HepG2 (cell line): ENCODE data around the gene SLC17A5. TPM values are rescaled to one million over a fixed set of nuclear protein-coding genes. Genes with fewer than 3 reads are reported as not detected.

Experiments used
- ATM ChIP-seq: fragments of 450-650 bp; IDR thresholded peaks from 2 replicates; pipeline ENCODE4 v1.7.1; 2017; ENCODE audit warnings: mild to moderate bottlenecking, borderline replicate concordance
- FOSL1 ChIP-seq: sonication (generic); formaldehyde crosslinking; IDR thresholded peaks from 2 replicates; pipeline ENCODE4 v1.9.0; 2021; ENCODE audit warnings: missing genetic modification reagents, borderline replicate concordance
- HOXD1 ChIP-seq: sonication (generic); formaldehyde crosslinking; IDR thresholded peaks from 2 replicates; pipeline ENCODE4 v1.5.0; 2020; ENCODE audit warnings: missing genetic modification reagents
- NR2F6 ChIP-seq, 2 experiments: IDR thresholded peaks; 2 replicates each; pipeline ENCODE4 v1.6.1; 2016; ENCODE audit warnings: antibody characterized with exemption in 1 of 2, mild to moderate bottlenecking in 1 of 2
- SALL1 ChIP-seq: sonication (generic); formaldehyde crosslinking; IDR thresholded peaks from 2 replicates; pipeline ENCODE4 v1.8.0; 2022; ENCODE audit warnings: mild to moderate bottlenecking, missing genetic modification reagents
- SMAD3 ChIP-seq: sonication (generic); formaldehyde crosslinking; IDR thresholded peaks from 2 replicates; pipeline ENCODE4 v1.4.0; 2020; ENCODE audit warnings: missing genetic modification reagents
- ZBED4 ChIP-seq: sonication (generic); formaldehyde crosslinking; IDR thresholded peaks from 2 replicates; pipeline ENCODE4 v1.4.0; 2020; ENCODE audit warnings: missing genetic modification reagents, borderline replicate concordance
- ZNF431 ChIP-seq: sonication (generic); formaldehyde crosslinking; IDR thresholded peaks from 2 replicates; pipeline ENCODE4 v1.9.0; 2022; ENCODE audit warnings: missing genetic modification reagents, low read depth, mild to moderate bottlenecking, borderline replicate concordance
- ZNF883 ChIP-seq: sonication (generic); formaldehyde crosslinking; IDR thresholded peaks from 2 replicates; pipeline ENCODE4 v1.5.1; 2020; ENCODE audit warnings: mild to moderate bottlenecking, missing genetic modification reagents; ENCODE audit errors: not compliant biosample characterization
- ZSCAN25 ChIP-seq: sonication (generic); formaldehyde crosslinking; IDR thresholded peaks from 2 replicates; pipeline ENCODE4 v1.8.0; 2022; ENCODE audit warnings: mild to moderate bottlenecking, missing genetic modification reagents
- polyA plus RNA-seq, 8 experiments: library from polyadenylated mRNA; depleted of rRNA in 3 of 8; stranded (reverse) in 7 of 8; unstranded in 1 of 8; fragments of >200 nt; fragmentation: Illumina TruSeq in 4 of 8; extraction: Trizol in 4 of 8; gene quantifications; 2 replicates each; pipeline versions ENCODE4 v1.2.1 to v1.2.3, GENCODE V29; 2011 to 2016; ENCODE audit warnings: low read depth in 4 of 8, missing spikeins in 1 of 8, mixed read lengths in 1 of 8; ENCODE audit not compliant: insufficient read depth in 1 of 8
- total RNA-seq, 5 experiments: library from RNA; depleted of rRNA; stranded (reverse); fragments of >200 nt; fragmentation: Illumina TruSeq; extraction: Trizol; gene quantifications; 2 replicates each; pipeline ENCODE4 v1.2.3, GENCODE V29; 2016; ENCODE audit warnings: low read depth in 1 of 5
- TF ChIP-seq, protein P1 (sequence below): IDR thresholded peaks from 2 replicates; pipeline ENCODE4 v1.4.0; 2020; ENCODE audit warnings: mild to moderate bottlenecking, missing genetic modification reagents
- TF ChIP-seq, protein P2 (sequence below): sonication (generic); formaldehyde crosslinking; IDR thresholded peaks from 2 replicates; pipeline ENCODE4 v1.5.1; 2020; ENCODE audit warnings: mild to moderate bottlenecking, missing genetic modification reagents, borderline replicate concordance

The SLC17A5 gene
- total and polyA plus RNA-seq, 2 of the 13 experiments (the other 11 are each of a cell fraction or from before 2014, with no cell fraction given) = 18.3 to 20.5 TPM

GRCh38 chr6:73653571-73654424 is at the start of gene SLC17A5 (continued):
- TF ChIP-seq HOXD1 (CRISPR knock-in tag) = 0 out of 2 replicates have a peak, but pooled peaks have one; percentile 11
- TF ChIP-seq SMAD3 = no peak
- no peak for TF ChIP-seq FOSL1 (CRISPR knock-in tag)
- TF ChIP-seq SALL1 (CRISPR knock-in tag) = peak; percentile 65
- TF ChIP-seq, protein P1, sequence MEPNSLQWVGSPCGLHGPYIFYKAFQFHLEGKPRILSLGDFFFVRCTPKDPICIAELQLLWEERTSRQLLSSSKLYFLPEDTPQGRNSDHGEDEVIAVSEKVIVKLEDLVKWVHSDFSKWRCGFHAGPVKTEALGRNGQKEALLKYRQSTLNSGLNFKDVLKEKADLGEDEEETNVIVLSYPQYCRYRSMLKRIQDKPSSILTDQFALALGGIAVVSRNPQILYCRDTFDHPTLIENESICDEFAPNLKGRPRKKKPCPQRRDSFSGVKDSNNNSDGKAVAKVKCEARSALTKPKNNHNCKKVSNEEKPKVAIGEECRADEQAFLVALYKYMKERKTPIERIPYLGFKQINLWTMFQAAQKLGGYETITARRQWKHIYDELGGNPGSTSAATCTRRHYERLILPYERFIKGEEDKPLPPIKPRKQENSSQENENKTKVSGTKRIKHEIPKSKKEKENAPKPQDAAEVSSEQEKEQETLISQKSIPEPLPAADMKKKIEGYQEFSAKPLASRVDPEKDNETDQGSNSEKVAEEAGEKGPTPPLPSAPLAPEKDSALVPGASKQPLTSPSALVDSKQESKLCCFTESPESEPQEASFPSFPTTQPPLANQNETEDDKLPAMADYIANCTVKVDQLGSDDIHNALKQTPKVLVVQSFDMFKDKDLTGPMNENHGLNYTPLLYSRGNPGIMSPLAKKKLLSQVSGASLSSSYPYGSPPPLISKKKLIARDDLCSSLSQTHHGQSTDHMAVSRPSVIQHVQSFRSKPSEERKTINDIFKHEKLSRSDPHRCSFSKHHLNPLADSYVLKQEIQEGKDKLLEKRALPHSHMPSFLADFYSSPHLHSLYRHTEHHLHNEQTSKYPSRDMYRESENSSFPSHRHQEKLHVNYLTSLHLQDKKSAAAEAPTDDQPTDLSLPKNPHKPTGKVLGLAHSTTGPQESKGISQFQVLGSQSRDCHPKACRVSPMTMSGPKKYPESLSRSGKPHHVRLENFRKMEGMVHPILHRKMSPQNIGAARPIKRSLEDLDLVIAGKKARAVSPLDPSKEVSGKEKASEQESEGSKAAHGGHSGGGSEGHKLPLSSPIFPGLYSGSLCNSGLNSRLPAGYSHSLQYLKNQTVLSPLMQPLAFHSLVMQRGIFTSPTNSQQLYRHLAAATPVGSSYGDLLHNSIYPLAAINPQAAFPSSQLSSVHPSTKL (CRISPR knock-in tag) = 0 out of 2 replicates have a peak, but pooled peaks have one; percentile 8
- no peak for TF ChIP-seq ATM
- 0 out of 2 replicates have a peak, but pooled peaks have one; percentile 31 for TF ChIP-seq NR2F6 (IDR thresholded peaks at IDR 0.05)
- TF ChIP-seq NR2F6 (CRISPR knock-in tag; IDR thresholded peaks at IDR 0.05) = no peak
- TF ChIP-seq, protein P2, sequence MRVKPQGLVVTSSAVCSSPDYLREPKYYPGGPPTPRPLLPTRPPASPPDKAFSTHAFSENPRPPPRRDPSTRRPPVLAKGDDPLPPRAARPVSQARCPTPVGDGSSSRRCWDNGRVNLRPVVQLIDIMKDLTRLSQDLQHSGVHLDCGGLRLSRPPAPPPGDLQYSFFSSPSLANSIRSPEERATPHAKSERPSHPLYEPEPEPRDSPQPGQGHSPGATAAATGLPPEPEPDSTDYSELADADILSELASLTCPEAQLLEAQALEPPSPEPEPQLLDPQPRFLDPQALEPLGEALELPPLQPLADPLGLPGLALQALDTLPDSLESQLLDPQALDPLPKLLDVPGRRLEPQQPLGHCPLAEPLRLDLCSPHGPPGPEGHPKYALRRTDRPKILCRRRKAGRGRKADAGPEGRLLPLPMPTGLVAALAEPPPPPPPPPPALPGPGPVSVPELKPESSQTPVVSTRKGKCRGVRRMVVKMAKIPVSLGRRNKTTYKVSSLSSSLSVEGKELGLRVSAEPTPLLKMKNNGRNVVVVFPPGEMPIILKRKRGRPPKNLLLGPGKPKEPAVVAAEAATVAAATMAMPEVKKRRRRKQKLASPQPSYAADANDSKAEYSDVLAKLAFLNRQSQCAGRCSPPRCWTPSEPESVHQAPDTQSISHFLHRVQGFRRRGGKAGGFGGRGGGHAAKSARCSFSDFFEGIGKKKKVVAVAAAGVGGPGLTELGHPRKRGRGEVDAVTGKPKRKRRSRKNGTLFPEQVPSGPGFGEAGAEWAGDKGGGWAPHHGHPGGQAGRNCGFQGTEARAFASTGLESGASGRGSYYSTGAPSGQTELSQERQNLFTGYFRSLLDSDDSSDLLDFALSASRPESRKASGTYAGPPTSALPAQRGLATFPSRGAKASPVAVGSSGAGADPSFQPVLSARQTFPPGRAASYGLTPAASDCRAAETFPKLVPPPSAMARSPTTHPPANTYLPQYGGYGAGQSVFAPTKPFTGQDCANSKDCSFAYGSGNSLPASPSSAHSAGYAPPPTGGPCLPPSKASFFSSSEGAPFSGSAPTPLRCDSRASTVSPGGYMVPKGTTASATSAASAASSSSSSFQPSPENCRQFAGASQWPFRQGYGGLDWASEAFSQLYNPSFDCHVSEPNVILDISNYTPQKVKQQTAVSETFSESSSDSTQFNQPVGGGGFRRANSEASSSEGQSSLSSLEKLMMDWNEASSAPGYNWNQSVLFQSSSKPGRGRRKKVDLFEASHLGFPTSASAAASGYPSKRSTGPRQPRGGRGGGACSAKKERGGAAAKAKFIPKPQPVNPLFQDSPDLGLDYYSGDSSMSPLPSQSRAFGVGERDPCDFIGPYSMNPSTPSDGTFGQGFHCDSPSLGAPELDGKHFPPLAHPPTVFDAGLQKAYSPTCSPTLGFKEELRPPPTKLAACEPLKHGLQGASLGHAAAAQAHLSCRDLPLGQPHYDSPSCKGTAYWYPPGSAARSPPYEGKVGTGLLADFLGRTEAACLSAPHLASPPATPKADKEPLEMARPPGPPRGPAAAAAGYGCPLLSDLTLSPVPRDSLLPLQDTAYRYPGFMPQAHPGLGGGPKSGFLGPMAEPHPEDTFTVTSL (CRISPR knock-in tag) = 0 out of 2 replicates have a peak, but pooled peaks have one; percentile 38
- TF ChIP-seq ZSCAN25 (CRISPR knock-in tag) = peak; percentile 62; the same call in 1 of the 2 replicates
- peak; percentile 92 for TF ChIP-seq ZNF883 (CRISPR knock-in tag)
- peak; percentile 65; the same call in 1 of the 2 replicates for TF ChIP-seq ZNF431
- peak; percentile 100 for TF ChIP-seq ZBED4
